Cardiac muscle cell (in vitro differentiated cells and primary cell): ENCODE measurements around the gene DEPDC1. TPM values are rescaled to one million over a fixed set of nuclear protein-coding genes. Genes with fewer than 3 reads are reported as not detected.

Experiments used
- DNase-seq, 2 donors: peaks; one replicate each; pipeline versions ENCODE4 v3.0.0 to v3.0.0-alpha.2; 2010 to 2017; ENCODE audit warnings: low read depth in 1 of 2, low spot score in 1 of 2
- H3K27ac ChIP-seq: fragments of 200-600 bp; sonication (generic); 2 replicates; pipeline ENCODE4 v1.5.1; 2016
- H3K27me3 ChIP-seq: fragments of 200-600 bp; sonication (generic); 2 replicates; pipeline ENCODE4 v1.6.0; 2016; ENCODE audit warnings: control low read depth
- H3K36me3 ChIP-seq: fragments of 200-600 bp; sonication (generic); 2 replicates; pipeline ENCODE4 v1.5.1; 2016; ENCODE audit warnings: control low read depth
- H3K4me1 ChIP-seq: fragments of 200-600 bp; sonication (generic); 2 replicates; pipeline ENCODE4 v1.8.1; 2017; ENCODE audit warnings: low read depth, mild to moderate bottlenecking, mixed run types
- H3K4me3 ChIP-seq: fragments of 200-600 bp; sonication (generic); 2 replicates; pipeline ENCODE4 v1.5.1; 2016; ENCODE audit warnings: mild to moderate bottlenecking
- H3K9me3 ChIP-seq: fragments of 200-600 bp; sonication (generic); 2 replicates; pipeline ENCODE4 v1.5.1; 2017; ENCODE audit warnings: low read depth, mild to moderate bottlenecking, control low read depth
- CTCF ChIP-seq: IDR thresholded peaks from 2 replicates; pipeline ENCODE4 v1.5.1; 2012; ENCODE audit warnings: low read depth, mild to moderate bottlenecking, low read length
- polyA plus RNA-seq: library from polyadenylated mRNA; unstranded; fragments of >200 nt; fragmentation: Nextera tagmentation; extraction: Ambion mirVana; gene quantifications from 2 replicates; pipeline ENCODE4 v1.2.1, GENCODE V29; 2016
- total RNA-seq: library from RNA; depleted of rRNA; stranded (reverse); fragments of >200 nt; gene quantifications from 2 replicates; pipeline ENCODE4 v1.2.3, GENCODE V29; 2016

The DEPDC1 gene
- total and polyA plus RNA-seq, 2 experiments from 2014 or later, result 4.9 to 37.6 TPM

GRCh38 chr1:68445709-68446108, 51.2 kb downstream of the DEPDC1 start:
- no peak overlapping the region for H3K4me3 ChIP-seq
- peaks cover 4% of the 10 kb centered on the region for H3K27me3 ChIP-seq
- no peaks in the 10 kb centered on the region for H3K36me3 ChIP-seq
- DNase-seq, result no peak
- no peak overlapping the region for H3K27ac ChIP-seq
- TF ChIP-seq CTCF, result no peak
- H3K9me3 ChIP-seq, result no peaks in the 10 kb centered on the region
- peaks cover 6% of the 10 kb centered on the region for H3K4me1 ChIP-seq

- H3K36me3 ChIP-seq, result no peaks in the 10 kb centered on the region
- H3K27ac ChIP-seq, result no peak overlapping the region
- no peaks in the 10 kb centered on the region for H3K9me3 ChIP-seq
- H3K27me3 ChIP-seq, result peaks cover 17% of the 10 kb centered on the region
- H3K4me3 ChIP-seq, result no peak overlapping the region
- peak; percentile 53 to 66 for DNase-seq
- H3K4me1 ChIP-seq, result no peaks in the 10 kb centered on the region
- TF ChIP-seq CTCF, result peak; percentile 83
Measured at GRCh38 chr1:68442822-68443556, 53.9 kb downstream of the DEPDC1 start.

- Histone ChIP-seq H3K27ac (no peak overlapping the region), H3K4me3 (no peak overlapping the region), H3K36me3 (no peaks in the 10 kb centered on the region), H3K9me3 (no peaks in the 10 kb centered on the region), H3K4me1 (no peaks in the 10 kb centered on the region), H3K27me3 (peaks cover 17% of the 10 kb centered on the region)
- no peak for TF ChIP-seq CTCF
- DNase-seq, result no peak
Measured at GRCh38 chr1:68442006-68442405, 54.9 kb downstream of the DEPDC1 start.

GRCh38 chr1:68438310-68438709, 58.6 kb downstream of the DEPDC1 start:
- peaks cover 15% of the 10 kb centered on the region for H3K27me3 ChIP-seq
- no peak for TF ChIP-seq CTCF
- DNase-seq, result no peak
- no peaks in the 10 kb centered on the region for H3K9me3 ChIP-seq
- no peak overlapping the region for H3K27ac ChIP-seq
- no peaks in the 10 kb centered on the region for H3K36me3 ChIP-seq
- no peak overlapping the region for H3K4me3 ChIP-seq
- no peaks in the 10 kb centered on the region for H3K4me1 ChIP-seq

- DNase-seq, result no peak
- Histone ChIP-seq H3K36me3 (no peaks in the 10 kb centered on the region), H3K4me1 (peaks cover 13% of the 10 kb centered on the region), H3K4me3 (no peak overlapping the region), H3K9me3 (no peaks in the 10 kb centered on the region), H3K27me3 (no peaks in the 10 kb centered on the region), H3K27ac (no peak overlapping the region)
- TF ChIP-seq CTCF, result no peak
Measured at GRCh38 chr1:68433395-68433794, 63.5 kb downstream of the DEPDC1 start.
